ENCODE data around the gene PTPN23. TPM values are rescaled to one million over a fixed set of nuclear protein-coding genes. Genes with fewer than 3 reads are reported as not detected.

The PTPN23 gene
- total and polyA plus RNA-seq, 5 donors from 2014 or later = 1.0 to 54.2 (median 2.7) TPM

DNA sequence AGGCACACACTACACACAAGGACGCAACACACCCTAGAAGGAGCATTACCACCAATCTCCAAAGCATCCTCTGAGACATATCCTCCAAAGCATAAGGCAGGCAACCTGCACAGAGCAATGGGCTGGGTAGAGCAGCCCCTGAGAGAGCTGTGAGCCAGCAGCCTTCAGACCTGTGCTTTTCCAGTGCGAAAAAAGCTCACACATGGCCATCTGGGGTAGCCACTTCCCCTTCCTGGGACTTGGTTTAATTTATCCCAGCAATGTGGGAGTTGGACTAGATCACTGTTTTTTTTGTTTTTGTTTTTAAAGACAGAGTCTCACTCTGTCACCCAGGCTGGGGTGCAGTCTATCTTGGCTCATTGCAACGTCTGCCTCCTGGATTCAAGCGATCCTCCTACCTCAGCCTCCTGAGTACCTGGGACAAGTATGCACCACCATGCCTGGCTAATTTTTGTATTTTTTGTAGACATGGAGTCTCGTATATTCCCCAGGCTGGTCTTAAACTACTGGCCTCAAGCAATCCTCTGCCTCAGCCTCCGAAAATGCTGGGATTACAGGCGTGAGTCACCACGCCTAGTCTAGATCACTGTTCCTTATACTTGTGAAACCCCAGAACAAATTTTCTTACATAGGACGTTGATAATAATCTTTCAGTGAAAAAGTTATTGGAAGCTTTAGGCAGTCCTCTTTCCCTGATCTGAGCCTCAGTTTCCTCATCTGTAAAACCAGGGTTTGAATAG lies 18.9 kb downstream of the PTPN23 start:
- no peak overlapping the region for H3K27ac ChIP-seq (ENCODE audit: insufficient read depth, low read length, poor library complexity, severe bottlenecking)
- Mint-ChIP-seq H3K27me3 (no peaks in the 10 kb centered on the region), H3K4me3 (no peak overlapping the region), H3K27ac (peak overlapping the region in 2 of 3 donors; percentile 31 to 81), H3K9me3 (no peaks in the 10 kb centered on the region), H3K4me1 (peaks cover 5 to 24% (median 12%) of the 10 kb centered on the region in 4 donors), H3K36me3 (peaks cover 15% of the 10 kb centered on the region)
- no peak for DNase-seq
- no peaks in the 10 kb centered on the region for H3K4me1 ChIP-seq (ENCODE audit: control insufficient read depth, insufficient read depth, low read length, poor library complexity, severe bottlenecking)
- peaks cover 35% of the 10 kb centered on the region for H3K36me3 ChIP-seq (ENCODE audit: control insufficient read depth, insufficient read depth, low read length)
- ATAC-seq (ENCODE audit: low read depth in 2 of 2) = no peak
- no peaks in the 10 kb centered on the region for H3K27me3 ChIP-seq (ENCODE audit: control insufficient read depth, insufficient read depth, low read length)
- no peaks in the 10 kb centered on the region for H3K9me3 ChIP-seq (ENCODE audit: control insufficient read depth in 2 of 2, low read length in 2 of 2)
- no peak overlapping the region for H3K4me3 ChIP-seq (ENCODE audit: low read depth, low read length)

DNA sequence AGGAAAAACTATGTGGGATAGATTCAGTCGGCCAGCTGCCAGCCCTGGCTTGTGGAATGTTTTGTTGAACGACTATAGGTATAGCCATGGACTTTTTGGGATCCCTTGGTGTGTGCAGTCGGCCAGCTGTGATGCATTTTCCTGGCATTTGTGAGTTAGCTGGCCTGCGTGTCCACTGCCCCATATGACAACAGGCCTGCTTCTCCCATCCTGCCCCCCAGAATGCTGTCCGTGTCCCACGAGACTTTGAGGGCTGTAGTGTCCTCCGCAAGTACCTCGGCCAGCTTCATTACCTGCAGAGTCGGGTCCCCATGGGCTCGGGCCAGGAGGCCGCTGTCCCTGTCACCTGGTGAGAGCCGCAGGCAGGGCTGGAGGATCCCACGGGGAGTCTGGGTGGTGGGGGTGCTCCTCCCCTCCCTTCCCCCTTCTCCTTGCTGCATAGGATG lies 23.6 kb downstream of the PTPN23 start:
- no peak overlapping the region for H3K27ac Mint-ChIP-seq
- no peak overlapping the region for H3K27ac ChIP-seq (ENCODE audit: insufficient read depth, low read length, poor library complexity, severe bottlenecking)
- H3K9me3 Mint-ChIP-seq = no peaks in the 10 kb centered on the region
- peaks cover 6% of the 10 kb centered on the region for H3K36me3 Mint-ChIP-seq
- no peak overlapping the region for H3K4me3 Mint-ChIP-seq
- no peaks in the 10 kb centered on the region for H3K27me3 ChIP-seq (ENCODE audit: control insufficient read depth, insufficient read depth, low read length)
- peaks cover 42% of the 10 kb centered on the region for H3K36me3 ChIP-seq (ENCODE audit: control insufficient read depth, insufficient read depth, low read length)
- H3K27me3 Mint-ChIP-seq = no peaks in the 10 kb centered on the region
- H3K4me3 ChIP-seq (ENCODE audit: low read depth, low read length) = no peak overlapping the region
- ATAC-seq (ENCODE audit: low read depth in 2 of 2) (no peak), DNase-seq (no peak)
- peaks cover 0 to 6% (median 0%) of the 10 kb centered on the region in 4 donors for H3K4me1 Mint-ChIP-seq
- H3K9me3 ChIP-seq (ENCODE audit: control insufficient read depth in 2 of 2, low read length in 2 of 2) = no peaks in the 10 kb centered on the region
- H3K4me1 ChIP-seq (ENCODE audit: control insufficient read depth, insufficient read depth, low read length, poor library complexity, severe bottlenecking) = no peaks in the 10 kb centered on the region

DNA sequence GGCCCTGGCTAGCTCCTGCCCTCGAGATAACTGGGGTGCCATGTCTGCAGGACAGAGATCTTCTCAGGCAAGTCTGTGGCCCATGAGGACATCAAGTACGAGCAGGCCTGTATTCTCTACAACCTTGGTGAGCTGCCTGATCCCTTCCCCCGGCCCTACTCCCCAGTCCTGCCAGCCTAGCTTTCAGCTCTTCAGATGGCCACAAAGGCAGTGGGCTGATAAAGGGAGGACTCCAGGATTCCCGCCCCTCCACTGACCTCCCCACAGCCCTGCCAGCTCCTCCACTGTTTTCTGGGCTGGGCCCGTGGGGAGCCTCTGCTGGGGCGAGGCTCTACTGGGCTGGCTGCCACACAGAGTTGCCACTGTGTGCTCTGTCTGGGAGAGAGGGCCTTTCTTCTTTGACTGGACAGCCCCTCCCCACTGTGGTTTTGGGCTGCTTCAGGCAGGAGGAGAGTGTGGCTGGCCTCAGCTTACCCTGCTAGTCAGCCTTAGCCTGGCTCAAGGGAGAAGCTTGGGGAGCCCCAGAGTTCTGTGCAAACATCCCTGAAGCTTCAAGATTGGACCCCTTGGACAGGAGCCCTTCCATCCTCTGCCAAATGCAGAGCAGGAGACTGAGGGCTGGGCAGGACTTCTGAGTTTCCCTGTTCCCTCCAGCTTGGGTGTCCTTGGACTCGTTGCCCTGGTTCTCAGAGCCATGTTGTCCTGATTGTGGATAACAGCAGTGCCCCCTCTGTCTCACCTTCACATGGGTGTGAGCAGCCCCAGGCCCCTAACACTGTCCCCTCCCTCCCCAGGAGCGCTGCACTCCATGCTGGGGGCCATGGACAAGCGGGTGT lies 24.4 kb downstream of the PTPN23 start:
- ATAC-seq (ENCODE audit: low read depth in 2 of 2) (no peak), DNase-seq (no peak)
- no peaks in the 10 kb centered on the region for H3K9me3 ChIP-seq (ENCODE audit: control insufficient read depth in 2 of 2, low read length in 2 of 2)
- no peaks in the 10 kb centered on the region for H3K4me1 ChIP-seq (ENCODE audit: control insufficient read depth, insufficient read depth, low read length, poor library complexity, severe bottlenecking)
- H3K27me3 ChIP-seq (ENCODE audit: control insufficient read depth, insufficient read depth, low read length) = no peaks in the 10 kb centered on the region
- no peak overlapping the region for H3K4me3 ChIP-seq (ENCODE audit: low read depth, low read length)
- H3K27ac ChIP-seq (ENCODE audit: insufficient read depth, low read length, poor library complexity, severe bottlenecking) = no peak overlapping the region
- no peak overlapping the region for H3K27ac Mint-ChIP-seq
- H3K36me3 Mint-ChIP-seq = peaks cover 6% of the 10 kb centered on the region
- no peak overlapping the region for H3K4me3 Mint-ChIP-seq
- H3K36me3 ChIP-seq (ENCODE audit: control insufficient read depth, insufficient read depth, low read length) = peaks cover 45% of the 10 kb centered on the region
- H3K9me3 Mint-ChIP-seq = no peaks in the 10 kb centered on the region
- peaks cover 0 to 6% (median 0%) of the 10 kb centered on the region in 4 donors for H3K4me1 Mint-ChIP-seq
- H3K27me3 Mint-ChIP-seq = no peaks in the 10 kb centered on the region

DNA sequence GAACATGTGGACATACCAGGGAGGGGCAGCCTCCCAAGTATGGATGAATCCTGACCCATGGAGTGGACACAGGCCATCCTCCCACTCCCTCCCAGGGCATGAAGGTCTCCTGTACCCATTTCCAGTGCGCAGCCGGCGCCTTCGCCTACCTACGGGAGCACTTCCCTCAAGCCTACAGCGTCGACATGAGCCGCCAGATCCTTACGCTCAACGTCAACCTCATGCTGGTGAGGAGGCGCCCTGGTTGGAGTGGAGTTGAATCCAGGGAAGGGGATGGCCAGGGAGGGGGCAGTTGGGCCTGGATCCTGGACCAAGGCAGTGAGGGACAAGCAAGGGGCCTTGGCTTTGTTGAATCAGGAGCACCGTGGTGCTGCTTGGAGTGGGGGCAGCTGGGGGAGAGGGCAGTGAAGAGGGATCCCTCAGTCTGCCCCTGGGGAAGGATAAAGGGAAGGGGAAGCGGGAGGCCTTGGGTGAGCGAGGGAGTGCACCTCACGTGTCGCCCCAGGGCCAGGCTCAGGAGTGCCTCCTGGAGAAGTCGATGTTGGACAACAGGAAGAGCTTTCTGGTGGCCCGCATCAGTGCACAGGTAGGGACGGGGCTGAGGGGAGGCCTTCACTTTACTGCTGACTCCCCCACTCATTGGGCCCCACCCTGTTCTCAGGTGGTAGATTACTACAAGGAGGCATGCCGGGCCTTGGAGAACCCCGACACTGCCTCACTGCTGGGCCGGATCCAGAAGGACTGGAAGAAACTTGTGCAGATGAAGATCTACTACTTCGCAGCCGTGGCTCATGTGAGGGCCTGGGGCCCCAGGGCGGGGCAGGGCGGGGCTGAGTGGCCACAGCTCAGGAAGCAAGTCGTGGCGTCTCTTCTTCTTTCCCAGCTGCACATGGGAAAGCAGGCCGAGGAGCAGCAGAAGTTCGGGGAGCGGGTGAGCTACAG lies 25.3 kb downstream of the PTPN23 start:
- peak overlapping the region in 1 of 4 donors; percentile 71 for H3K4me3 Mint-ChIP-seq
- Histone ChIP-seq H3K9me3 (ENCODE audit: control insufficient read depth in 2 of 2, low read length in 2 of 2) (no peaks in the 10 kb centered on the region), H3K27ac (ENCODE audit: insufficient read depth, low read length, poor library complexity, severe bottlenecking) (no peak overlapping the region), H3K27me3 (ENCODE audit: control insufficient read depth, insufficient read depth, low read length) (no peaks in the 10 kb centered on the region), H3K36me3 (ENCODE audit: control insufficient read depth, insufficient read depth, low read length) (peaks cover 43% of the 10 kb centered on the region), H3K4me3 (ENCODE audit: low read depth, low read length) (no peak overlapping the region), H3K4me1 (ENCODE audit: control insufficient read depth, insufficient read depth, low read length, poor library complexity, severe bottlenecking) (no peaks in the 10 kb centered on the region)
- H3K36me3 Mint-ChIP-seq = peaks cover 6% of the 10 kb centered on the region
- no peak overlapping the region for H3K27ac Mint-ChIP-seq
- ATAC-seq (ENCODE audit: low read depth in 2 of 2) (no peak), DNase-seq (no peak)
- H3K27me3 Mint-ChIP-seq = no peaks in the 10 kb centered on the region
- peaks cover 0 to 6% (median 0%) of the 10 kb centered on the region in 4 donors for H3K4me1 Mint-ChIP-seq
- no peaks in the 10 kb centered on the region for H3K9me3 Mint-ChIP-seq

DNA sequence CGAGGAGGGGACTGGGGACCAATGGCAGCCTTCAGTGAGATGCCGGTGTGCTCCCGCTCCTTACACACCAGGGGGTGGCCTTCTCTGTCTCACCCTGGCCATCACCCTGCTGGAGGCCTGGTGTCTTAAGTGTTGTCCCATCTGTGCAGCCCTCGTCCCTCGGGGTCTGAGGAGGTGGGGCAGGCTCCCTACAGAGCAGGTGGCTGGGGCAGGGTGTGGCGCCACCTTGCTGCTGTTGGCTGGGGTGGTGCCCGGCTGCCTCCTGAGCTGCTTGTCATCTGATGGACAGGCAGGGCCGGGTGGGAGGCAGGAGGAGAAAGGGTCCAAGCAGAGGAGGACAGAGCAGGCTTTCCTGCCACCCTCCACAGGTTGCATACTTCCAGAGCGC lies 25.9 kb downstream of the PTPN23 start:
- H3K36me3 Mint-ChIP-seq = peaks cover 3% of the 10 kb centered on the region
- H3K9me3 Mint-ChIP-seq = no peaks in the 10 kb centered on the region
- H3K36me3 ChIP-seq (ENCODE audit: control insufficient read depth, insufficient read depth, low read length) = peaks cover 48% of the 10 kb centered on the region

DNA sequence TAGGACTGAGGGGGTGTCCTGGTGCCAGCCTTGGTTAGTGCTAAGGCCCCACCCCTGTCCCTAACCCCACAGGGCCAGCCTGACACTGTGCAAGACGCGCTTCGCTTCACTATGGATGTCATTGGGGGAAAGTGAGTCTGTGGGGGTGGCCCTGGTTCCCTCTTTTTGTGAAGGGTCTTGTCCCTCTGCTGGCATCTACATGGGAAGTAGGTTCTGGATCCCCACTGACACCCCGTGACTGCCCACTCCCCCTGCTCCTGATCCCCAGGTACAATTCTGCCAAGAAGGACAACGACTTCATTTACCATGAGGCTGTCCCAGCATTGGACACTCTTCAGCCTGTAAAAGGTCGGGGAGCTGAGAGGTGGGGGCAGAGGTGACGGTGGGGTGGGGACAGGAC lies 26.4 kb downstream of the PTPN23 start:
- Histone ChIP-seq H3K4me1 (ENCODE audit: control insufficient read depth, insufficient read depth, low read length, poor library complexity, severe bottlenecking) (no peaks in the 10 kb centered on the region), H3K4me3 (ENCODE audit: low read depth, low read length) (no peak overlapping the region), H3K36me3 (ENCODE audit: control insufficient read depth, insufficient read depth, low read length) (peaks cover 49% of the 10 kb centered on the region), H3K9me3 (ENCODE audit: control insufficient read depth in 2 of 2, low read length in 2 of 2) (no peaks in the 10 kb centered on the region), H3K27me3 (ENCODE audit: control insufficient read depth, insufficient read depth, low read length) (no peaks in the 10 kb centered on the region), H3K27ac (ENCODE audit: insufficient read depth, low read length, poor library complexity, severe bottlenecking) (no peak overlapping the region)
- ATAC-seq (ENCODE audit: low read depth in 2 of 2) (no peak), DNase-seq (no peak)
- Mint-ChIP-seq H3K4me3 (no peak overlapping the region), H3K4me1 (no peaks in the 10 kb centered on the region), H3K36me3 (peaks cover 3% of the 10 kb centered on the region), H3K27me3 (no peaks in the 10 kb centered on the region), H3K27ac (peak overlapping the region in 1 of 3 donors; percentile 67), H3K9me3 (no peaks in the 10 kb centered on the region)

More for the DNA sequence above, 25.9 kb downstream of the PTPN23 start:
- no peak for DNase-seq
- H3K4me3 Mint-ChIP-seq = no peak overlapping the region
- Histone ChIP-seq H3K27ac (ENCODE audit: insufficient read depth, low read length, poor library complexity, severe bottlenecking) (no peak overlapping the region), H3K4me1 (ENCODE audit: control insufficient read depth, insufficient read depth, low read length, poor library complexity, severe bottlenecking) (no peaks in the 10 kb centered on the region), H3K9me3 (ENCODE audit: control insufficient read depth in 2 of 2, low read length in 2 of 2) (no peaks in the 10 kb centered on the region), H3K4me3 (ENCODE audit: low read depth, low read length) (no peak overlapping the region), H3K27me3 (ENCODE audit: control insufficient read depth, insufficient read depth, low read length) (no peaks in the 10 kb centered on the region)
- no peak overlapping the region for H3K27ac Mint-ChIP-seq
- H3K4me1 Mint-ChIP-seq = peaks cover 0 to under 1% (median 0%) of the 10 kb centered on the region in 4 donors
- H3K27me3 Mint-ChIP-seq = no peaks in the 10 kb centered on the region
- no peak for ATAC-seq (ENCODE audit: low read depth in 2 of 2)

Data from CD4-positive, CD25-positive, alpha-beta regulatory T cell (primary cell).